Liver (tissue), 3 donors: ENCODE measurements around the gene TMEM97.

Source experiments
- CTCF ChIP-seq: fragments of 150-350 bp; IDR thresholded peaks from 2 replicates; pipeline ENCODE4 v1.5.1; 2017; ENCODE audit warnings: improper control_type of control experiment, low read depth, low read length; ENCODE audit not compliant: missing input control
- EGR1 ChIP-seq, 2 donors: IDR thresholded peaks; 2 replicates each; pipeline ENCODE4 v1.6.1; 2016 to 2018; ENCODE audit warnings: antibody characterized with exemption in 2 of 2, low read depth in 2 of 2
- FOXA1 ChIP-seq: IDR thresholded peaks from 2 replicates; pipeline ENCODE4 v1.6.1; 2016; ENCODE audit warnings: antibody characterized with exemption
- JUND ChIP-seq, 2 donors: IDR thresholded peaks; 2 replicates each; pipeline ENCODE4 v1.6.1; 2016; ENCODE audit warnings: antibody characterized with exemption in 2 of 2
- MAX ChIP-seq: IDR thresholded peaks from 2 replicates; pipeline ENCODE4 v1.6.1; 2016; ENCODE audit warnings: antibody characterized with exemption
- REST ChIP-seq: IDR thresholded peaks from 2 replicates; pipeline ENCODE4 v1.6.1; 2016; ENCODE audit warnings: antibody characterized with exemption, mild to moderate bottlenecking
- SP1 ChIP-seq: IDR thresholded peaks from 2 replicates; pipeline ENCODE4 v1.6.1; 2018; ENCODE audit warnings: antibody characterized with exemption, mild to moderate bottlenecking
- donor health status: healthy.
- donor health status: healthy.

- TF ChIP-seq CTCF (no peak), REST (no peak), SP1 (no peak), MAX (no peak), FOXA1 (no peak), JUND (IDR thresholded peaks at IDR 0.05) (no peak), EGR1 (IDR thresholded peaks at IDR 0.05; ENCODE audit: low read depth in 2 of 2) (no peak)
Observed at GRCh38 chr17:28348979-28349378, 30.0 kb downstream of the TMEM97 start.
